Epidermal melanocyte (primary cell): ENCODE results near the gene ATRNL1.

ENCODE experiments used
- DNase-seq: peaks from one replicate; pipeline ENCODE4 v3.0.0; 2011; ENCODE audit warnings: low spot score; ENCODE audit not compliant: insufficient read length

ATRNL1 gene, protein sequence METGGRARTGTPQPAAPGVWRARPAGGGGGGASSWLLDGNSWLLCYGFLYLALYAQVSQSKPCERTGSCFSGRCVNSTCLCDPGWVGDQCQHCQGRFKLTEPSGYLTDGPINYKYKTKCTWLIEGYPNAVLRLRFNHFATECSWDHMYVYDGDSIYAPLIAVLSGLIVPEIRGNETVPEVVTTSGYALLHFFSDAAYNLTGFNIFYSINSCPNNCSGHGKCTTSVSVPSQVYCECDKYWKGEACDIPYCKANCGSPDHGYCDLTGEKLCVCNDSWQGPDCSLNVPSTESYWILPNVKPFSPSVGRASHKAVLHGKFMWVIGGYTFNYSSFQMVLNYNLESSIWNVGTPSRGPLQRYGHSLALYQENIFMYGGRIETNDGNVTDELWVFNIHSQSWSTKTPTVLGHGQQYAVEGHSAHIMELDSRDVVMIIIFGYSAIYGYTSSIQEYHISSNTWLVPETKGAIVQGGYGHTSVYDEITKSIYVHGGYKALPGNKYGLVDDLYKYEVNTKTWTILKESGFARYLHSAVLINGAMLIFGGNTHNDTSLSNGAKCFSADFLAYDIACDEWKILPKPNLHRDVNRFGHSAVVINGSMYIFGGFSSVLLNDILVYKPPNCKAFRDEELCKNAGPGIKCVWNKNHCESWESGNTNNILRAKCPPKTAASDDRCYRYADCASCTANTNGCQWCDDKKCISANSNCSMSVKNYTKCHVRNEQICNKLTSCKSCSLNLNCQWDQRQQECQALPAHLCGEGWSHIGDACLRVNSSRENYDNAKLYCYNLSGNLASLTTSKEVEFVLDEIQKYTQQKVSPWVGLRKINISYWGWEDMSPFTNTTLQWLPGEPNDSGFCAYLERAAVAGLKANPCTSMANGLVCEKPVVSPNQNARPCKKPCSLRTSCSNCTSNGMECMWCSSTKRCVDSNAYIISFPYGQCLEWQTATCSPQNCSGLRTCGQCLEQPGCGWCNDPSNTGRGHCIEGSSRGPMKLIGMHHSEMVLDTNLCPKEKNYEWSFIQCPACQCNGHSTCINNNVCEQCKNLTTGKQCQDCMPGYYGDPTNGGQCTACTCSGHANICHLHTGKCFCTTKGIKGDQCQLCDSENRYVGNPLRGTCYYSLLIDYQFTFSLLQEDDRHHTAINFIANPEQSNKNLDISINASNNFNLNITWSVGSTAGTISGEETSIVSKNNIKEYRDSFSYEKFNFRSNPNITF (N-terminal part only)

GRCh38 chr10:115093286-115093775 is at the start of gene ATRNL1:
Gene ATRNL1, plus strand, starts transcription at chr10:115093365. Its CDS starts 386 bp downstream, at chr10:115093751.
- no peak for DNase-seq

- DNase-seq = no peak
Observed at GRCh38 chr10:115043719-115044118, 49.4 kb upstream of the ATRNL1 start.

DNA sequence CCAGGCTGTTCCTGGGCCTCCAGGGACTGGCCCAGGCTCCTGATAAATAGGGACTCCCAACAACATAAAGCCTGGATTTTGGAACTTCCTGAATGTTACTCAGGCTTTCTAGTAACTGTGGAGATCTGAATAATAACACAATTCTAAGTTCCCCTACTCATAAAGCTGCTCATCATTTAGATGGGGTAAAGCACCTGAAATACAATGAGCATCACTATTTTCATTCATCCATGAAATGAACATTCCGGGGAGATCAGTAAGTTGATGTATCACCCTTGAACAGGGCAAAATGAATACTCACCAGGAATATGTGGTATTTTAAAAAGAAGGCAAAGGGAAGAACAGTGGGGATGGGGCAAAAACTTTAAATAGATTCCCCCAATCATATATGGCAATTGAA is 48.3 kb upstream of the ATRNL1 start:
- DNase-seq = no peak

GRCh38 chr10:115045499-115045898 is 47.7 kb upstream of the ATRNL1 start:
- DNase-seq = no peak

- DNase-seq = no peak
Observed at GRCh38 chr10:115046686-115047236, 46.4 kb upstream of the ATRNL1 start.

DNA sequence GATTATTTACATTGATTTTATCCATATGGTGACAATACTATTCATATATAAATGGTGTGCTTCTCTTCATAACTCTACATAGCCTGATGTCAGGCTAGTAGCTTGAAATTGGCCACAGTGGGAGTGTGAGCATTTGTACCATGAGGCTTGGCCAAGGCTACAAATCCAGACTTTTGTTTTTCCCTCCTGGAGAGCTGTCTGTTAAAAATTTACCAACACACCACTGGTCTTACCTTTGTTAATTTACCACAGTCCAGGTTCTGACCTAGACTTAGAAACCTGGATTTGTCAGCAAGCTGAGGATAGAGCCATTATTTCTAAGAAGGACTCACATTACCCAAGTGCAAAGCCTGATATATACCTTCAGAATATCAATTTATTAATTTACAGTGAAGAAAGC is 45.5 kb upstream of the ATRNL1 start:
- DNase-seq = no peak

DNA sequence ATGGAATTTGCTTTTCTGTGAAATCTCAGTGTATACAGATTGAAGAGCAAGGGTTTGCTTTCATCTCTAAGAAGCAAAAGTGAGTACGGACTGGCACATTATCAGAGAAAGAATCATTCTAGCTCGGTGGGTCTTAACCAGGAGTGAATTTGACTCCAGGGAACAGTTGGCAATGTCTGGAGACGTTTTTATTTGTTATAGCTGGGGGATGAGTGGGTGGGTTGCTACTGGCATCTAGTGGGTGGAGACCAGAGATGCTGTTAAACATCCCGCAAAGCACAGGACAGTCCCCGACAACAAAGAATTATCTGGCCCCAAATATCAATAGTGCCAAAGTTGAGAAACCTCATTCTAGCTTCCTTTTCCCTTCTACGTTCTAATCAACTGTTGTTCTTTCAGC is 43.8 kb upstream of the ATRNL1 start:
- no peak for DNase-seq

- no peak for DNase-seq
Observed at GRCh38 chr10:115049960-115050359, 43.2 kb upstream of the ATRNL1 start.

- DNase-seq = no peak
Observed at GRCh38 chr10:115050375-115051010, 42.7 kb upstream of the ATRNL1 start.

- DNase-seq = no peak
Observed at GRCh38 chr10:115051216-115051615, 41.9 kb upstream of the ATRNL1 start.

DNA sequence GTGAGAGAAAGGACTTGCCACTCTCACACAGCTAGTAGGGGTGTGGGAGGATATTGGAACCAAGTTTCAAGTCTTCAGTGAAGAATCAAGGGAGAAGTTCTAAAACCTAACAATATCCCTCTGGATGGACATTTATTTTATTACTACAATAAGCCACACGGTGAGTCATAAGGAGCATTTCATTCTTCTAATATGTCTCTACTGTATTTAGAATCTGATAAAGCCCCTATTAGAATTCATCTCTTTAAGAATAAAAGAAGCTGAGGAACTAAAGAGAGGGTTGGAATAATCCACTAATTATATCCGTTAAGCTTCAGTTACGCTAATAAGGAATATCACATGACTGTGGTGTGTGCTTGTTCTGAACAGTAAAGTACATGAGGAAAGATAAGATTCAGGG is 40.9 kb upstream of the ATRNL1 start:
- no peak for DNase-seq

GRCh38 chr10:115052728-115053127 is 40.4 kb upstream of the ATRNL1 start:
- DNase-seq = no peak

- no peak for DNase-seq
Observed at GRCh38 chr10:115056186-115056585, 37.0 kb upstream of the ATRNL1 start.

DNA sequence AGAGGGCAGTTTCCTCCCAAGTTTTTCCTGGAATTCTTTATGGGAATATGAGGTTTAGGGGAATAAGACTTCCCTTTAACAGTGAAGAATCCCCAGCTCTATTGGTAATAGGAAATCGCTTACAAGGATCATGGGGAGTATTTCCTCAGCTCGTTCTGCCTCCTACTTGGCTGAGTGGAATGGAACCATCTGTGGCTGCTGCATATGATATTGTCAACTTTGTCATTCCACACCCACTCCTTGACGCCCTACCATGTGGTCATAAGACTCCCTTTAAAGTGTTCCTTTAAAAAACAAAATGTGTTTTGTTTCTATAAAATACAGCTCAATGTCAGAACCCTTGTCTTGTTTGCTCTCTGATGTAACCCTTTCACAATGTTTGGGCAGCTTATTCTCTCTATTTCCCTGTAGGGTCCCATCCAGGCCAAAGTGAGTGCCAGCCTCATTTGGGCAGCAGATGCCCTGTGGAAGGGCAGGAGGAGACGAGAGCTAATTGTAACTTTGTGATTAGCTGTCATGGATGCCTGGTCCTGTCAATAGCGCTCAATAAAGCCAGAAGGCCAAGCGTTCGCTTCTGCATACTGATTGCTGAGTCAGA is 33.8 kb upstream of the ATRNL1 start:
- DNase-seq = no peak

- no peak for DNase-seq
Observed at GRCh38 chr10:115063701-115064658, 29.2 kb upstream of the ATRNL1 start.

DNA sequence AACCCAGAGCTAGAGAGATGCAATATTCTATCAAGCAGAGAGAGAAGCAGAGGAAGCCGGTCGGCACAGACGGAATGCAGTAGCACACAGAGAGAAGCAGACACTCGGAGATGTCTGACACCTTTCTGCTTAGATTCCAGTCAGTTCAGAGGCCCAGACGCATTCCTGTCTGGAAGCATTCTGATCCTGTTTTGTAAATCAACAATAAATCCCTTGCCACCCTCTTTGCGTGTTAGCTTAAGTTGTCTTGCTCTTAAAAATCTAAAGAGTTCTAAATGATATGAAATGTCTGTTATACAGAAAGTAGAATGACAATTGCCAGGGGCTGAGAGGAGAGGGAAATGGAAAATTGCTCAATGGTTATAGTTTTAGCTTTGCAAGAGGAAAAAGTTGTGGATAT is 27.4 kb upstream of the ATRNL1 start:
- DNase-seq = no peak

DNA sequence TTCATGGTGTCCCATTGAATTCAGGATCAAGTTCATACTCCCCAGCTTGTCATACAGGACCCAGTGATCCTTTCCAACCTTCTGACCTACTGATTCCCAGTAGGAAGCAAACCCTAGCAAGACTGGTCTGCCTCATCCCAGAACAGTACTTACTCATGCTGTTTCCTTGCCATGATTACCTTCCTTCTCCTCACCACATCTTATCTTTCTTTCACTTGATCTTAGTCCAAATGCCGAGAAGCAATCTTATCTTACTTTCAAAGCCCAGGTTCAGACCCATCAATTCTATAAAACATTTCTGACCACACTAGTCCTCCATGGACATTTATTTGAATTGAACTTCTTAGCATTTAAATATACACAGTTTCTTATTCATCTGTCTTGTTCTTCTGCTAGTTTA is 26.6 kb upstream of the ATRNL1 start:
- DNase-seq = no peak

GRCh38 chr10:115073796-115074195 is 19.4 kb upstream of the ATRNL1 start:
- DNase-seq = no peak

- DNase-seq = no peak
Observed at GRCh38 chr10:115082506-115082905, 10.7 kb upstream of the ATRNL1 start.
